Activated CD8-positive, alpha-beta memory T cell treated with anti-CD3 and anti-CD28 coated beads, Interleukin-2, amount 10 ng/mL, durations not matched to agents 7 days and 5 days (primary cell): ENCODE data around the gene PLAA. TPM values are rescaled to one million over a fixed set of nuclear protein-coding genes. Genes with fewer than 3 reads are reported as not detected.
"Not testable (repeated sequence)": the region's sequence is repeated elsewhere in the genome, so short reads cannot be mapped to it uniquely, and the experiment has no call there.

Source experiments
- ATAC-seq: fragments of 150-1000 bp; cut with Tn5 transposase; one replicate; pipeline ENCODE4 v1.10.0; 2021; ENCODE audit warnings: moderate library complexity
- CTCF ChIA-PET: fragments of 350-600 bp; sonication (Branson Sonifier 250); formaldehyde crosslinking; loops from one replicate; lab custom pipeline; 2021; ENCODE audit warnings: antibody characterized with exemption; lab: Charles Lee
- DNase-seq: peaks from one replicate; pipeline ENCODE4 v3.0.0-alpha.2; 2020
- H3K27ac Mint-ChIP-seq: one replicate; pipeline ENCODE4 v1.8.0; 2021; ENCODE audit warnings: mild to moderate bottlenecking, mixed read lengths
- H3K27me3 Mint-ChIP-seq: one replicate; pipeline ENCODE4 v1.8.0; 2021; ENCODE audit warnings: mixed read lengths
- H3K36me3 Mint-ChIP-seq: one replicate; pipeline ENCODE4 v1.8.0; 2021; ENCODE audit warnings: mild to moderate bottlenecking, mixed read lengths
- H3K4me1 Mint-ChIP-seq: one replicate; pipeline ENCODE4 v1.8.0; 2021; ENCODE audit warnings: mixed read lengths
- H3K4me3 Mint-ChIP-seq: one replicate; pipeline ENCODE4 v1.8.0; 2021; ENCODE audit warnings: mild to moderate bottlenecking, moderate library complexity, mixed read lengths
- H3K9me3 Mint-ChIP-seq: one replicate; pipeline ENCODE4 v1.8.0; 2022; ENCODE audit warnings: low read depth, mixed read lengths
- total RNA-seq, 2 experiments: library from RNA; stranded (reverse); gene quantifications; one replicate each; pipeline ENCODE4 v1.2.3, GENCODE V29; 2021

Gene PLAA
- total RNA-seq, 2 experiments from 2014 or later: 36.4 to 44.1 TPM

GRCh38 chr9:26904671-26905070 lies 42.4 kb downstream of the PLAA start:
- ATAC-seq: no peak
- Mint-ChIP-seq H3K4me1 (no peaks in the 10 kb centered on the region), H3K27me3 (no peaks in the 10 kb centered on the region), H3K27ac (no peak overlapping the region), H3K36me3 (peaks cover 36% of the 10 kb centered on the region), H3K4me3 (no peak overlapping the region), H3K9me3 (no peaks in the 10 kb centered on the region)
- no peak for DNase-seq
- CTCF ChIA-PET: interaction anchor here (1.4 kb wide), 1 partner anchor 13 kb away, joined by 3 read pairs; no protein-coding TSS in a partner anchor

DNA sequence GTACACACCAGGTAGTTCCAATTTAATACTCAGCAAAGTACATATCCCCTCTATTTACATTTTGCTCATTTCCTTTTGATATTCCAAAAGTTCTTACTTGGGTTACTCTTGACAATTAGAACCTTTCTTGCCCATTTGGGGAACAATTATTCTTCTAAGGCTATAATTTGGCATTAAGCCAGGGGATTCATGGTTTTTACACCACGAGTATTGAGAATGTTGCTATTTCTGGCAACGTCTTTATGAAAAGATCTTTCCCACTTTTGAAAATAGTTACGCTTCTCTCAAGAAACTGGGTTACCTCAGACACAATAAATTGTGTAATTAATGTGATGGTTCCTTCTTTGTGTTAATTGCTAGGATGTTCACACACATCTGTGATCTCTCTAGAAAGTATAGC lies 43.0 kb downstream of the PLAA start:
- Mint-ChIP-seq H3K9me3 (no peaks in the 10 kb centered on the region), H3K4me3 (no peak overlapping the region), H3K4me1 (no peaks in the 10 kb centered on the region), H3K36me3 (peaks cover 33% of the 10 kb centered on the region), H3K27ac (no peak overlapping the region), H3K27me3 (no peaks in the 10 kb centered on the region)
- no peak for DNase-seq
- CTCF ChIA-PET: no interaction called here
- ATAC-seq: no peak

- Mint-ChIP-seq H3K4me3 (peak overlapping the region; percentile 86), H3K27me3 (no peaks in the 10 kb centered on the region), H3K27ac (peak overlapping the region; percentile 98), H3K4me1 (peaks cover 28% of the 10 kb centered on the region), H3K36me3 (peaks cover 5% of the 10 kb centered on the region), H3K9me3 (peaks cover 2% of the 10 kb centered on the region)
- CTCF ChIA-PET: interaction anchor here (1.6 to 2.4 kb wide), 3 partner anchors 14 to 62 kb away, joined by 4 to 13 read pairs (median 5); partner anchors contain the start of gene IFT74
- DNase-seq: no peak
- ATAC-seq: no peak
Observed at GRCh38 chr9:26893030-26893676, 53.9 kb downstream of the PLAA start.

DNA sequence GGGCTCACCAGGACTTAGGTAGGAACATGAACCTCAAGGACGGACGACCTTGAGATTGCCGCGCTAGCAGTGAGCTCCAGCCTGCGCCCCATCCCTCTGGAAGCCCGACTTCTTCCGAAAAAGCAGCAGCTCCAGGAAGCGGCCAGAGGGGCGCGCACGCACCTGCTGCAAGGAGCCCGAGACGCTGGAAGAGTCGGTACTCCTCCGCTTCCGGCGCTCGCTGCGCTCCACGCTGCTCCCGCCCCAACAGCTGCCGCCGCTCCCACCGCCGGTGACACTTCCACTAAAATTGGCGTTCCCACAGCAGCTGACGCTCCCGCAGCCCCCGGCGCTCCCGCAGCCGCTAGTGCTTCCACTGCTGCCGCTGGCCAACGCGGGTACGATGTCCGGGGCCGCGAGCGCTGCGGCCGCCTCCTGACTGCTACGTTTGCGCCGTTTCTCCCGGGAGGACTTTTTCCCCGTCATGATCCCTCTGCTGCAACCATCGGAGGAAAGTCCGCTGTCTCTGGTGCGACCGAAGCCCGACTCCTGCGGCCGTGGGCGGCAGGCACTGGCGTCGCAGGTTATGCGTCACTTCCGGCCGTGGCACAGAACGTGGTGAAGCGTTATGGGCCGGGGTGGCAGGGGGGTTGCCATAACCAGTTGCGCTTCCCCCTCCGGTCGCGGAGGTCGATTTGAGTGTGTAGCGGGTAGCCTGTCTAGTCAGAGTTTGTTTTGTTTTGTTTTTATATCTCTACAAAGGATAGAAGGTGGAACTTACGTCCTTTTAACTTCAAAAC lies 54.6 kb downstream of the PLAA start, which contains the start of gene CAAP1:
Gene CAAP1 (minus strand): TSS at position 552 of the 779 bp plus-strand sequence. CDS start 87 bp downstream, at position 465.
- CTCF ChIA-PET: interaction anchor here (0.8 to 2.4 kb wide), 9 partner anchors 13 to 134 kb away, joined by 3 to 13 read pairs (median 3); partner anchors contain the start of genes IFT74 and PLAA
- ATAC-seq: peak; percentile 95
- Mint-ChIP-seq H3K4me1 (peaks cover 31% of the 10 kb centered on the region), H3K27ac (peak within 1 kb of the TSS; percentile 98), H3K4me3 (peak within 1 kb of the TSS; percentile 86), H3K36me3 (peaks cover 6% of the 10 kb centered on the region), H3K27me3 (no peaks in the 10 kb centered on the region), H3K9me3 (peaks cover 2% of the 10 kb centered on the region)
- peak; percentile 95 for DNase-seq

GRCh38 chr9:26891726-26892125 lies 55.3 kb downstream of the PLAA start:
- CTCF ChIA-PET: interaction anchor here (0.8 to 2.4 kb wide), 9 partner anchors 13 to 135 kb away, joined by 3 to 13 read pairs (median 3); partner anchors contain the start of genes IFT74 and PLAA
- H3K9me3 Mint-ChIP-seq: peaks cover 2% of the 10 kb centered on the region
- peaks cover 31% of the 10 kb centered on the region for H3K4me1 Mint-ChIP-seq
- H3K27me3 Mint-ChIP-seq: no peaks in the 10 kb centered on the region
- peak overlapping the region; percentile 98 for H3K27ac Mint-ChIP-seq
- peak overlapping the region; percentile 86 for H3K4me3 Mint-ChIP-seq
- H3K36me3 Mint-ChIP-seq: peaks cover 6% of the 10 kb centered on the region
- ATAC-seq: no peak
- no peak for DNase-seq

GRCh38 chr9:26888271-26888670 lies 58.8 kb downstream of the PLAA start:
- H3K27ac Mint-ChIP-seq: no peak overlapping the region
- ATAC-seq (no peak), DNase-seq (no peak)
- H3K27me3 Mint-ChIP-seq: no peaks in the 10 kb centered on the region
- H3K9me3 Mint-ChIP-seq: no peaks in the 10 kb centered on the region
- no peak overlapping the region for H3K4me3 Mint-ChIP-seq
- H3K4me1 Mint-ChIP-seq: peaks cover 31% of the 10 kb centered on the region
- peaks cover 16% of the 10 kb centered on the region for H3K36me3 Mint-ChIP-seq
- CTCF ChIA-PET: interaction anchor here (2.1 kb wide), 1 partner anchor 67 kb away, joined by 4 read pairs; no protein-coding TSS in a partner anchor

GRCh38 chr9:26882154-26882553 lies 64.9 kb downstream of the PLAA start:
- no peak for DNase-seq
- CTCF ChIA-PET: no interaction called here
- no peaks in the 10 kb centered on the region for H3K27me3 Mint-ChIP-seq
- H3K4me1 Mint-ChIP-seq: no peaks in the 10 kb centered on the region
- H3K36me3 Mint-ChIP-seq: peaks cover 64% of the 10 kb centered on the region
- no peak overlapping the region for H3K4me3 Mint-ChIP-seq
- H3K27ac Mint-ChIP-seq: no peak overlapping the region
- ATAC-seq: no peak
- H3K9me3 Mint-ChIP-seq: peaks cover 4% of the 10 kb centered on the region

DNA sequence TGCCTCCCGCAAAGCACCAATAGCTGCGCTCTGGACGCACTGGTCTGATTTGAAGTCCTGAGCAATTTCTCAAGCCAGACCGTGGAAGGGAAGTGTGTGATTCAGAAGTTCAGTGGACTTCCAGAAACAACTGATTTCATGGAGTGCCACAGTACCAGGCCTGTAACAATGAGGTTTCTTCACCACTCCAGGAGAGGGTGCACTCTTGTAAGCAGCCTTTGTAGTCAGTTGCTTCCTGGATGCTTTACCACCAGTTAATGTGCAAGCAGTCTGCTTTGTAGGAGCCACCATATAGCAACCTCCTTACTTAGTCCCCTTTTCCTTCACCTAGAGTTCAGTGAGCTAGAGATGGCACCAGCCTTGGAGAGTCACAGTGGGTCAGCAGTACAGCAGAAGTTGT lies 66.8 kb downstream of the PLAA start:
- H3K36me3 Mint-ChIP-seq: peaks cover 65% of the 10 kb centered on the region
- ATAC-seq (no peak), DNase-seq (no peak)
- H3K9me3 Mint-ChIP-seq: peaks cover 4% of the 10 kb centered on the region
- H3K4me1 Mint-ChIP-seq: no peaks in the 10 kb centered on the region
- H3K27me3 Mint-ChIP-seq: no peaks in the 10 kb centered on the region
- H3K27ac Mint-ChIP-seq: no peak overlapping the region
- CTCF ChIA-PET: interaction anchor here (2.3 kb wide), 1 partner anchor 12 kb away, joined by 5 read pairs; the partner anchor contains the start of gene CAAP1
- no peak overlapping the region for H3K4me3 Mint-ChIP-seq

GRCh38 chr9:26875155-26875554 lies 71.9 kb downstream of the PLAA start:
- ATAC-seq, H3K4me1 Mint-ChIP-seq, DNase-seq, H3K4me3 Mint-ChIP-seq, H3K9me3 Mint-ChIP-seq, H3K27me3 Mint-ChIP-seq, H3K27ac Mint-ChIP-seq: not testable (repeated sequence)
- H3K36me3 Mint-ChIP-seq: peaks cover 26% of the 10 kb centered on the region
- CTCF ChIA-PET: interaction anchor here (0.5 to 0.8 kb wide), 3 partner anchors 8 to 373 kb away, joined by 3 read pairs; no protein-coding TSS in a partner anchor

DNA sequence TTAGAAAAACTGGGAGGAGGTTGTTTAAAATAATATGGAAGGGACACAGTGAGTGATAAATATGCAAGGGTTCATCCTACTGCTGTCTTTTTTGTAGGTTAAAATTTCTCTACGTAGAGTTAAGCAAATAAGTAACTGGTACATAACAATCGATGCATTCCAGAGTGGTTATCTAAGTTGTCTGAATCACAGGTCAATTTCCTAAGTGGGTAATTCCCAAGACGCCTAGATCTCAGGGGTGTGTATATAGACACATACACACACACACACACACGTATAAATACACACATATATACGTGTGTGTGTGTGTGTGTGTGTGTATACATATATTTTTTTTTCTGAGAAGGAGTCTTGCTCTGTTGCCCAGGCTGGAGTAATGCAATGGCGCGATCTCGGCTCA lies 76.8 kb downstream of the PLAA start:
- DNase-seq: no peak
- Mint-ChIP-seq H3K27me3 (no peaks in the 10 kb centered on the region), H3K36me3 (peaks cover 7% of the 10 kb centered on the region), H3K9me3 (no peaks in the 10 kb centered on the region), H3K27ac (no peak overlapping the region), H3K4me3 (no peak overlapping the region), H3K4me1 (no peaks in the 10 kb centered on the region)
- no peak for ATAC-seq
- CTCF ChIA-PET: no interaction called here

DNA sequence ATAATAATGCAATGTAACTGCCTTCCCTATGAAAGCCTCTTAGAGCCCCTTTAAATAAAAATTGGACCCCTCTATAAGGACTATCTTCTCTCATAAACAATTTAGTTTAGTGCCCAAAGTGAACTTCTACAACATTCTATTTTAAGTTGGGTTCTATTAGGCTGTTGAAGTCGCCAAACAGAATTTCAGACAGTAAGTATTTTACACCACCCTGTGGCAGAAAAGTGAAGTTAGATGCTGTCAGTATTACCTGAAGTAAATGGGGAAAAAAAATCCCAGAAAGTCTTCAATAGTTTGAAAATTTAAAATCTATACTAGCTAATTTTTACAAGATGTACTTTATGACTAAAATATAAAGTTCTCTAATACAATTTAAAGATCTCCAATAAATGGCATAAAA lies 84.0 kb downstream of the PLAA start:
- Mint-ChIP-seq H3K4me3 (no peak overlapping the region), H3K27me3 (no peaks in the 10 kb centered on the region), H3K27ac (no peak overlapping the region), H3K4me1 (no peaks in the 10 kb centered on the region), H3K9me3 (no peaks in the 10 kb centered on the region), H3K36me3 (peaks cover 8% of the 10 kb centered on the region)
- ATAC-seq (no peak), DNase-seq (no peak)
- CTCF ChIA-PET: interaction anchor here (1.2 kb wide), 1 partner anchor 13 kb away, joined by 4 read pairs; no protein-coding TSS in a partner anchor

GRCh38 chr9:26856413-26857032 lies 90.5 kb downstream of the PLAA start:
- H3K27ac Mint-ChIP-seq: no peak overlapping the region
- CTCF ChIA-PET: interaction anchor here (1.0 to 1.6 kb wide), 3 partner anchors 9 to 19 kb away, joined by 3 read pairs; no protein-coding TSS in a partner anchor
- no peaks in the 10 kb centered on the region for H3K27me3 Mint-ChIP-seq
- no peak for ATAC-seq
- H3K9me3 Mint-ChIP-seq: no peaks in the 10 kb centered on the region
- H3K4me1 Mint-ChIP-seq: no peaks in the 10 kb centered on the region
- no peak overlapping the region for H3K4me3 Mint-ChIP-seq
- peaks cover 20% of the 10 kb centered on the region for H3K36me3 Mint-ChIP-seq
- peak; percentile 44 for DNase-seq
